ENCODE data around the gene IL24. TPM values are rescaled to one million over a fixed set of nuclear protein-coding genes. Genes with fewer than 3 reads are reported as not detected.

The IL24 gene
- total RNA-seq, 1 donor from 2014 or later, result not detected

DNA sequence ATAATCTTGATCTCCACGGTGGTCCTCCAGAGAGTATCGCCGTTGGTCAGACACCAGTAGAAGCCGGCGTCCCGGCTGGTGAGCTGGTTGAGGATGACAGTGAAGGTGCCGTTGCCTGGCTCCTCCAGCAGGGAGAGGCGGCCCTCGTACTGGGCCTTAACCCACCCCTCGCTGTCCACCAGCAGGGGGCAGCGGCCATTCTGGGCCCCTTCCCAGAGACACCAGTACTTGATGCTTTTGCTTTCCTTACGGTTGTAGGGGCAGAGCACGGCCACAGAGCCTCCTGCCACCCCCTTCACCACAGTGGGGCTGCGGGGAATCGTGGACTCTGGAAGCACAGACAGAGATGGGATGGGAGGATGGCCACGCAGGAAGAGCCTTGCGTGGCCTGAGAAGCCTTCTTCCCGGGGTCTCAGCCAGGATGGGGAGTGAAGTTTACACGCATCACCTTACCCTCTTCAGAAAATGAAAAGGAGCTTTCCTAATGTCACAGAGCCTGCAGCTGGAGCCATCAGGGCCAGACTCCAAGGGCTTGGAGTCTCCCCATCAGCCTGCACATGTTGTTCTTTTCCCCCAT is 38.3 kb downstream of the IL24 start:
- H3K4me1 Mint-ChIP-seq (ENCODE audit: low read depth), result no peaks in the 10 kb centered on the region
- no peaks in the 10 kb centered on the region for H3K9me3 Mint-ChIP-seq (ENCODE audit: low read depth)
- no peak overlapping the region for H3K27ac Mint-ChIP-seq (ENCODE audit: unreplicated experiment)
- H3K4me3 Mint-ChIP-seq (ENCODE audit: unreplicated experiment), result no peak overlapping the region
- TF ChIP-seq, protein P1, sequence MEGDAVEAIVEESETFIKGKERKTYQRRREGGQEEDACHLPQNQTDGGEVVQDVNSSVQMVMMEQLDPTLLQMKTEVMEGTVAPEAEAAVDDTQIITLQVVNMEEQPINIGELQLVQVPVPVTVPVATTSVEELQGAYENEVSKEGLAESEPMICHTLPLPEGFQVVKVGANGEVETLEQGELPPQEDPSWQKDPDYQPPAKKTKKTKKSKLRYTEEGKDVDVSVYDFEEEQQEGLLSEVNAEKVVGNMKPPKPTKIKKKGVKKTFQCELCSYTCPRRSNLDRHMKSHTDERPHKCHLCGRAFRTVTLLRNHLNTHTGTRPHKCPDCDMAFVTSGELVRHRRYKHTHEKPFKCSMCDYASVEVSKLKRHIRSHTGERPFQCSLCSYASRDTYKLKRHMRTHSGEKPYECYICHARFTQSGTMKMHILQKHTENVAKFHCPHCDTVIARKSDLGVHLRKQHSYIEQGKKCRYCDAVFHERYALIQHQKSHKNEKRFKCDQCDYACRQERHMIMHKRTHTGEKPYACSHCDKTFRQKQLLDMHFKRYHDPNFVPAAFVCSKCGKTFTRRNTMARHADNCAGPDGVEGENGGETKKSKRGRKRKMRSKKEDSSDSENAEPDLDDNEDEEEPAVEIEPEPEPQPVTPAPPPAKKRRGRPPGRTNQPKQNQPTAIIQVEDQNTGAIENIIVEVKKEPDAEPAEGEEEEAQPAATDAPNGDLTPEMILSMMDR (IDR thresholded peaks at IDR 0.05), result peak; percentile 54
- no peaks in the 10 kb centered on the region for H3K36me3 Mint-ChIP-seq (ENCODE audit: low read depth)
- H3K27me3 Mint-ChIP-seq (ENCODE audit: low read depth), result peaks cover 8% of the 10 kb centered on the region
- DNase-seq (ENCODE audit: low spot score), result no peak

DNA sequence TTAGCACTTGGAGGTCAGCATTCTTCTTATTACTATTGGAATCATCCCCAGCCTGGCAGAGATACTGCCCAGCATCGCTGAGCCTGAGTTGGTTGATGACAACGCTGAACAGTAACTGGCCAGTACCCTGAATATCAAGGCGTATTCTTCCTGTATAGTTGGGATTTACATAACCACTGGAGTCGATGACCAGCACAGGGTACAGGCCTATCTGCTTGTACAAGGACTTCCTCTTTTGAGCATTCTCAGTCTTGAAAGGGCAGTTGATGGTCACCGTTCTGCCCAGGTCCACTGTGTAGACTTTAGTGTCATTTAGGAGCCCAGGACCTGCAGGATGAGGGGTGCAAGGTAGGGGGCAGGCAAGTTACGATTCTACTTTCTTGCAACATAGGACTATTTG is 40.2 kb downstream of the IL24 start:
- TF ChIP-seq, protein P1 (IDR thresholded peaks at IDR 0.05), result no peak
- Mint-ChIP-seq H3K27ac (ENCODE audit: unreplicated experiment) (no peak overlapping the region), H3K9me3 (ENCODE audit: low read depth) (no peaks in the 10 kb centered on the region)

DNA sequence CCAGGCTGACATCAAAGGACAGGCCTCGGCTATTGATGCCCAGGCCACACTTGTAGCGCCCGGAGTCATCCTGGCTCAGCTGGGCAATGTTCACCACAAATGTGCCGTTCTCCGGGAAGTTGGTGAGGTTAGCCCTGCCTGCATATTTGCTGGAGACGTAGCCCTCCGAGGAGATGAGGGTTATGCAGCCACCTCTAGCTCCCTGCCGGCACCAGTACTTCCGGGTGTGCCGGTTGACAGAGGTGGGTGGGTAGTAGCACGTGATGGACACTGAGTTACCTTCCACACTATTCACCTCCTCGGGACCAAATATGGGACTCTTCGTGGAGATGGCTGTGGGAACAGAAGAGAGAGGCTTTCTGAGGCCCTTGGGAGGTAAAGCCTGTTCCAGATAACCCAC is 41.9 kb downstream of the IL24 start:
- no peak overlapping the region for H3K4me3 Mint-ChIP-seq (ENCODE audit: unreplicated experiment)
- peaks cover 19% of the 10 kb centered on the region for H3K27me3 Mint-ChIP-seq (ENCODE audit: low read depth)
- DNase-seq (ENCODE audit: low spot score), result no peak
- no peaks in the 10 kb centered on the region for H3K4me1 Mint-ChIP-seq (ENCODE audit: low read depth)
- H3K27ac Mint-ChIP-seq (ENCODE audit: unreplicated experiment), result no peak overlapping the region
- H3K36me3 Mint-ChIP-seq (ENCODE audit: low read depth), result no peaks in the 10 kb centered on the region
- no peaks in the 10 kb centered on the region for H3K9me3 Mint-ChIP-seq (ENCODE audit: low read depth)
- TF ChIP-seq, protein P1 (IDR thresholded peaks at IDR 0.05), result no peak

More for the DNA sequence above, 40.2 kb downstream of the IL24 start:
- H3K27me3 Mint-ChIP-seq (ENCODE audit: low read depth), result peaks cover 8% of the 10 kb centered on the region
- H3K36me3 Mint-ChIP-seq (ENCODE audit: low read depth), result no peaks in the 10 kb centered on the region
- no peaks in the 10 kb centered on the region for H3K4me1 Mint-ChIP-seq (ENCODE audit: low read depth)
- DNase-seq (ENCODE audit: low spot score), result no peak
- H3K4me3 Mint-ChIP-seq (ENCODE audit: unreplicated experiment), result no peak overlapping the region

DNA sequence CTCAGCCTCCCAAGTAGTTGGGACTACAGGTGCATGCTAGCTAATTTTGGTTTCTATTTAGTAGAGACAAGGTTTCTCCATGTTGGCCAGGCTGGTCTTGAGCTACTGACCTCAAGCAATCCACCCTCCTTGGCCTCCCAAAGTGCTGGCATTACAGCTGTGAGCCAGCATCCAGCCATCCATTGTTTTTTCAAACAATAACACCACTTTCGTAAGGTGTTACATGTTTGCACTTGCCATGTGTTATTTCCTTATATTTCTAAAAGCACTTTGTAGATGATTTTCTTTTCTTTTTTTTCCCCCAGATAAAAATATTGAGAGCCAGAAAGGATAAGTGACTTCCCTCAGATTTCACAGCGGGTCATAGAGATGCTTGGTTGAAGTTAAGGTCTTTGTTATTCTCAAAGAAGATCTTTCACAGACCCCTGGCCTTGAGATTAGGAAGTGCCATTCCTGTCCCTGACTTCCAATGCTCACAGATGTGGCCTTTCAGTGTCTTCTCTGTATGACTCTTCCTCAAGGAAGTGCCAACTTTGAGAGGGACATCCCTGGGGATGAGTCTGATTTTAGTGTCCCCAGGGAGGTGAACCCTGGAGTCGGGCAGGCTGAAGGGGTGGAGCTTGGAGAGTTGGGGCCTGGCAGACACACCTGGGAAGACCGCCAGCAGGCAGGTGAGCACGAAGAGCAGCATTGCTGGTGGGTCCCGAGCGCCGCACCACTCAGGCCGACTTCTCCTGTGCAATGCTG is 42.8 kb downstream of the IL24 start:
- no peak overlapping the region for H3K4me3 Mint-ChIP-seq (ENCODE audit: unreplicated experiment)
- peaks cover 26% of the 10 kb centered on the region for H3K27me3 Mint-ChIP-seq (ENCODE audit: low read depth)
- H3K36me3 Mint-ChIP-seq (ENCODE audit: low read depth), result no peaks in the 10 kb centered on the region
- TF ChIP-seq, protein P1 (IDR thresholded peaks at IDR 0.05), result no peak
- no peaks in the 10 kb centered on the region for H3K9me3 Mint-ChIP-seq (ENCODE audit: low read depth)
- no peak overlapping the region for H3K27ac Mint-ChIP-seq (ENCODE audit: unreplicated experiment)
- no peaks in the 10 kb centered on the region for H3K4me1 Mint-ChIP-seq (ENCODE audit: low read depth)
- no peak for DNase-seq (ENCODE audit: low spot score)

DNA sequence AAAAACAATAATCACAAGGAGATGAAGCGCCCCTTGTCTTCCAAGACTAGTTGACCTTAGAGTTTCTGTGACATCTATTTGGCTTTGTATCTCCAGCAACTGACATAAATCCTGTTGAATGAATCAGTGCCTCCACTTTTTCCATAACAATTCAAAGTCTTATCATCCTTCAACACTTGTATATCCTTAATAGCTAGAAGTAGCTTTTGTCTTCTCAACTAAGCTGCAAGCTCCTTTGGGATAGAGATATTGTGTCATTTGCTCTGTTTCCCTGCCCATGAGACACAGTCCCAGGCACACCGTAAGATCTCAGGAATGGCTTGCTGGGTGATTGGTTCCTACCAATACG is 43.3 kb downstream of the IL24 start:
- Mint-ChIP-seq H3K9me3 (ENCODE audit: low read depth) (no peaks in the 10 kb centered on the region), H3K27me3 (ENCODE audit: low read depth) (peaks cover 31% of the 10 kb centered on the region), H3K4me1 (ENCODE audit: low read depth) (no peaks in the 10 kb centered on the region), H3K36me3 (ENCODE audit: low read depth) (no peaks in the 10 kb centered on the region), H3K4me3 (ENCODE audit: unreplicated experiment) (no peak overlapping the region), H3K27ac (ENCODE audit: unreplicated experiment) (no peak overlapping the region)
- TF ChIP-seq, protein P1 (IDR thresholded peaks at IDR 0.05), result no peak
- DNase-seq (ENCODE audit: low spot score), result no peak
